Measurements from ENCODE around the gene KAT2B.

The KAT2B gene

DNA sequence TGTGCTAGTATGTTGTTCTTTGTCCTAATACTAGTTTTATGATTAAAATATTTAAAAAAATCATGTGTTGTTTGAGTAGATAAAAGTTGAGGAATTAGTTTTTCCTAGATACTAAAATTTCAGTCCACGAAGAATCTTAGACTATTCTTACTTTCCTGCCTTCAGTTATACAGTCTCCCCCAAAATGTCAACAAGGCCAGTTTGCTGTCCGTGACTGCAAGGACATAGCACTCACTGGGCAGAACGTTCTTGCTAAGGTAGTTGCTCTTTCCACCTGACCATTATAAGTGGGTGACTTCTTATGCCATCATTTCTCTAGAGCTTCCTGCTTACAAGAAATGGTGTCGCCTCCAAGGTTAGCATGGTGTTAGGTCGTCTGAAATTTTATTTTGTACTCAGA, 32.8 kb downstream of the KAT2B start:
- H3K27ac ChIP-seq = no peak overlapping the region
- no peak overlapping the region for H3K4me3 ChIP-seq
- no peak for DNase-seq (ENCODE audit: low spot score)
- TF ChIP-seq, protein P1, sequence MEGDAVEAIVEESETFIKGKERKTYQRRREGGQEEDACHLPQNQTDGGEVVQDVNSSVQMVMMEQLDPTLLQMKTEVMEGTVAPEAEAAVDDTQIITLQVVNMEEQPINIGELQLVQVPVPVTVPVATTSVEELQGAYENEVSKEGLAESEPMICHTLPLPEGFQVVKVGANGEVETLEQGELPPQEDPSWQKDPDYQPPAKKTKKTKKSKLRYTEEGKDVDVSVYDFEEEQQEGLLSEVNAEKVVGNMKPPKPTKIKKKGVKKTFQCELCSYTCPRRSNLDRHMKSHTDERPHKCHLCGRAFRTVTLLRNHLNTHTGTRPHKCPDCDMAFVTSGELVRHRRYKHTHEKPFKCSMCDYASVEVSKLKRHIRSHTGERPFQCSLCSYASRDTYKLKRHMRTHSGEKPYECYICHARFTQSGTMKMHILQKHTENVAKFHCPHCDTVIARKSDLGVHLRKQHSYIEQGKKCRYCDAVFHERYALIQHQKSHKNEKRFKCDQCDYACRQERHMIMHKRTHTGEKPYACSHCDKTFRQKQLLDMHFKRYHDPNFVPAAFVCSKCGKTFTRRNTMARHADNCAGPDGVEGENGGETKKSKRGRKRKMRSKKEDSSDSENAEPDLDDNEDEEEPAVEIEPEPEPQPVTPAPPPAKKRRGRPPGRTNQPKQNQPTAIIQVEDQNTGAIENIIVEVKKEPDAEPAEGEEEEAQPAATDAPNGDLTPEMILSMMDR (IDR thresholded peaks at IDR 0.05) = no peak

DNA sequence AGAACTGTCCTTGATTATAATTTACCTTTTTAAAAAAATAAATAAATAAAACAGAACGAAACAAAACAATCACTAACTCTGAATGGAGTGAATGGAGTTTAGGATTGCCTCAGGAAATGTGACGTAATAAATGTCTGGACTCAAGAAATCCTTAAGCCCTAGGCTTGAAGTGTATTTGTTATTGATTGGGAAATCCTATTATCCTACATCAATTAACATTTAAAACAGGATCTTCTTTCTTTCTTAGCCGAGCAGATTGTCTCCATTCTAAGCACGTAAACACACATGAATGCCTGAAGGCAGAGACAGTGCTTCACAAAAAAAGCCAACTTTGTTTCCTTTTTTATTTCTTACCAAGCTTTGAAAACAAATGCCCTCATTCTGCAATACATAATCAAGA, 33.4 kb downstream of the KAT2B start:
- TF ChIP-seq, protein P1 (IDR thresholded peaks at IDR 0.05) = no peak
- Histone ChIP-seq H3K4me3 (no peak overlapping the region), H3K27ac (no peak overlapping the region)
- DNase-seq (ENCODE audit: low spot score) = no peak

DNA sequence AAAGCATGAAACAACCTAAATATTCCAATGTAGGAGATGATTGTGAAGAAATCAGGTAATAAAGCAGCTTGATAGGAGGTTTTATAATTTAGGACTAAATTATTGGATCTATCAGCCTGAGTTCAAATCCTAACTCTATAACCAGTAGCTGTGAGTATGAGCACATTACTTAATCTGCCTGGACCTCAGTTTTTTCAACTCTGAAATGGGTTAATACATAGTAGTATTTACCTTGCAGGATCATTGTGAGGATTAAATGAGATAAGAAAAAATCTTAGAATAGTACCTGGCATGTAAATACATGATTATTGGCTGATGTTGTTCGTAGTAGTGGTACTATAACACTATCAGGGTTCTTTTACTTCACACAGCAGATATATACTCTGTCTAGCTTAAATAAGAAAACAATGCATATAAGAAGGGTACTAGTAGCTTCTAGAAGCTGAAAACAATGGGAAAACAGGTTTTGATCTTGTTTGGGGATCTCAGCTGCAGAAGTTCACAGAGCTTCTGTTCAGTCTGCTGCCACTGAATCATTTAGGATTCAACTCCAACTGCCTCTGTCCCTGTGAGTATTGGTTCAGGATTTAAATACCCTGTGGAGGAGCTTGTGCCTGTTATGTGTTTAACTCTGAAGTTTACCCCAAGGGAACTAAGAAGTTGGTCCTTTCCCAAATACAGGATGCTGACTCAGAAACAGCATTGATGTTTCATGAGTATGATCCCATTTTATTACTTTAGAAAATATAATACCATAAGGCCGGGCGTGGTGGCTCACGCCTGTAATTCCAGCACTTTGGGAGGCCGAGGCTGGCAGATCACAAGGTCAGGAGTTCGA, 34.2 kb downstream of the KAT2B start:
- no peak overlapping the region for H3K27ac ChIP-seq
- DNase-seq (ENCODE audit: low spot score) = no peak
- H3K4me3 ChIP-seq = no peak overlapping the region
- TF ChIP-seq, protein P1 (IDR thresholded peaks at IDR 0.05) = no peak

DNA sequence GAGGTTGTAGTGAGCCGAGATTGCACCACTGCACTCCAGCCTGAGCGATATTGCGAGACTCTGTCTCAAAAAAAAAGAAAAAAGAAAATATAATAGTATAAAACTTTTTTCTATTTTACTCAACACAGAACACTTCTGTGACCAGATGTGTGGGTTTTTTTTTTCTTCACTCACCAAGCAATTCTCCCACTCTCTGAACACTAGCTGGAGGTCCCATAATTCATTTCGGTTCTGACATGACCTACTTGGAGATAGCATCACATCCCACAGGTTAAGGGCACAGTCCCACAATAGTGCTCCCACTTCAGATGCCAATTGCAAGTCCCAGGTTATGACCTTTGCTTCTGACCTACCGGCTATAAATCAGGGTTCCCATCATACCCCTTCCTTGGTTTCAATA, 35.0 kb downstream of the KAT2B start:
- H3K4me3 ChIP-seq = no peak overlapping the region
- no peak for DNase-seq (ENCODE audit: low spot score)
- TF ChIP-seq, protein P1 (IDR thresholded peaks at IDR 0.05) = no peak
- H3K27ac ChIP-seq = no peak overlapping the region

DNA sequence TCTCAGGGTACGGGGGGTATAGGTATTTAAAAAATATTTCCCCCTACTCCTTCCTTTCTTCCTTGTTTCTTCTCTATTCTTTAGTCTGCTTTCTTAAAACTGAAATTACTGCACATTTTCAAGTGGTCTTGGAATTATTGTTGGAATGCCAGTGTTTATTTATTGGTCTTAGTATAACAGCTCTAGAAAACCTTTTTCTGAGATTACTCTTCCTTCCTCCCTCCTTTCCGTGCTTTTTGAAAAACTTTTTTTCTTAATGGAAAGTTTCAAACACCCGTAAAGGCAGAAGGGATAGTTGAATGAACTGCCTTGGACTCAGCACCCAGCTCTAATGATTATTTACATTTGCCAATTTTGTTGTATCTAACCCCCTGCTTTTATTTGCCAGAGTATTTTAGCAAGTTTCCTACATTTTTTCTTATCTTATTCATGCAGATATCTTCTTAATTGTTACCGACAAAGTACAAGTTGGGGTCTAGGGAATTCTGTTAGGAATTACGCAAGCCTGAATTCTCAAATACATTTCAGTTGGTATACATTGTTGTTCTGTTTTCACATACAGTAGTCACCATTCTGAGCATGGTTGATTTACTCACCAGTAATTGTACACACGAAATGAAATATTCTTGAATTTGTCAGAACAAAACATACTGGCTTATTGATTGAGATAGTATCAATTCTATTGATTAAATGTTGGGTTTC, 36.2 kb downstream of the KAT2B start:
- no peak overlapping the region for H3K27ac ChIP-seq
- no peak for DNase-seq (ENCODE audit: low spot score)
- H3K4me3 ChIP-seq = no peak overlapping the region
- TF ChIP-seq, protein P1 (IDR thresholded peaks at IDR 0.05) = no peak

DNA sequence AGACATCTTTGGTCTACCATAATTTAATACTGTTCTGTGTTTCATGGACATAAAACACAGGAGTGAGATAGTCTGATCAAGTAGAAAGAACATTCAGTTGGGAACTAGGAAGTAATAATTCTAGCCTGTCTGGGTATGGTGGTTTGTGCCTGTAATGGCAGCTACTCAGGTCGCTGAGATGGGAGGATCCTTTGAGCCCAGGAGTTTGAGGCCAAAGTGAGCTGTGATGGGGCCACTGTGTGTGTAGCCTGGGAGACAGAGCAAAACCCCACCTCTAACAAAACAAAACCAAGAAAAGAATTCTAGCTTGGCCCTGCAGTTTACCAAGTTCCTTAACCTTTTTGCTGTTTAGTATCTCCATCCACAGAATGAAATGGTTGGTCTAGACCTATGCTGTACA, 36.8 kb downstream of the KAT2B start:
- DNase-seq (ENCODE audit: low spot score) = no peak
- TF ChIP-seq, protein P1 (IDR thresholded peaks at IDR 0.05) = no peak
- Histone ChIP-seq H3K4me3 (no peak overlapping the region), H3K27ac (no peak overlapping the region)
